Stimulated activated CD8-positive, alpha-beta memory T cell treated with anti-CD3 and anti-CD28 coated beads, Interleukin-7, amount 100 ng/mL, for 4 hours (primary cell): Measurements from ENCODE around the gene RGL1.
"Not testable (repeated sequence)": the region's sequence is repeated elsewhere in the genome, so short reads cannot be mapped to it uniquely, and the experiment has no call there.

Experiments
- DNase-seq, 2 donors: peaks; one replicate each; pipeline ENCODE4 v3.0.0-alpha.2; 2020; ENCODE audit warnings: low read depth in 2 of 2

RGL1 gene

GRCh38 chr1:183804916-183805841, at the start of gene RGL1:
Gene RGL1 (plus strand): TSS chr1:183805120. CDS start chr1:183805298, 178 bp downstream.
- DNase-seq = no peak

DNA sequence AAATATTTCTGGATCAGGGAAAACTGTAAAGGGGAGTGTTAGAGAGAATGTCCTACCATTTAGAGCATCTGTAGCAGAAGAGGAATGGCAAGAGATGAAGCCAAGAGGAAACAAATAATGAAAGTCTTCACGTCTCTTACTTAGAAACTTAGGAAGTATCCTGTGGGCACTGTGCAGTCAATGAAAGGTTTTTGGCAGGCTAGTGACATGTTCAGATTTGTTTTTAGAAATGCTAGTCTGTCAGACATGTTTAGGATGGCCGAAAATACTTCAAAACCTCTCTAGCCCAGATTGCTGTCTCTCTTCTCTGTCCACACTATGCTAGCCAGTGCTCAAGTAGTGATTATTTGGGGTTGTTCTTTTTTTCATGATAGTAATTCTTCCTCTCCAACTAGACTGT, 48.6 kb upstream of the RGL1 start:
- no peak for DNase-seq

GRCh38 chr1:183757061-183757460, 47.9 kb upstream of the RGL1 start:
- DNase-seq = no peak

DNA sequence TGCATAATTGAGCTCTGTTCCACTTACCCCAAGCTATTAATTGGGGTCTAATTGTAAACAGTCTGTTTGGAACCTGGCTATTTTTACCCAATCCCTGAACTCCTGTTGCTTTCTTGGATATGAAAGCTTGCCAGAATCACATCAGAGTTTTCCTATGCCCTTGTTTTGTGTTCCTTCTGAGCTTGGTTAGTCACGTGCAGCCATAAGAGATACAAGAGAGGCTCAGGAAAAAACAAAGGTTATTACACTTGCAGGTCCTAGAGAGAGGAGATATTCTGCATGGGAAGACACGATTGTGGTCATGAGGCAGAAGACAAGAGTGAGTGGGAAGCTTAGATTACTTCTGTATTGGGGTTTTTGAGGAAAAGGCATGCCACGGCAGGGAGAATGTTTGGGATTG, 46.0 kb upstream of the RGL1 start:
- no peak for DNase-seq

GRCh38 chr1:183760661-183761060, 44.3 kb upstream of the RGL1 start:
- no peak for DNase-seq

GRCh38 chr1:183761871-183762270, 43.0 kb upstream of the RGL1 start:
- no peak for DNase-seq

DNA sequence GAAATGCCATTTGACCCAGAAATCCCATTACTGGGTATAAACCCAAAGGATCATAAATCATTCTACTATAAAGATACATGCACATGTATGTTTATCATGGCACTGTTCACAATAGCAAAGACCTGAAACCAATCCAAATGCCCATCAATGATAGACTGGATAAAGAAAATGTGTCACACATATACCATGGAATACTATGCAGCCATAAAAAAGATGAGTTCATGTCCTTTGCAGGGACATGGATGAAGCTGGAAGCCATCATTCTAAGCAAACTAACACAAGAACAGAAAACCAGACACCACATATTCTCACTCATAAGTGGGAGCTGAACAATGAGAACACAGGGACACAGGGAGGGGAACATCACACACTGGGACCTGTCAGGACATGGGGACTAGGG, 42.1 kb upstream of the RGL1 start:
- not testable (repeated sequence) for DNase-seq

DNA sequence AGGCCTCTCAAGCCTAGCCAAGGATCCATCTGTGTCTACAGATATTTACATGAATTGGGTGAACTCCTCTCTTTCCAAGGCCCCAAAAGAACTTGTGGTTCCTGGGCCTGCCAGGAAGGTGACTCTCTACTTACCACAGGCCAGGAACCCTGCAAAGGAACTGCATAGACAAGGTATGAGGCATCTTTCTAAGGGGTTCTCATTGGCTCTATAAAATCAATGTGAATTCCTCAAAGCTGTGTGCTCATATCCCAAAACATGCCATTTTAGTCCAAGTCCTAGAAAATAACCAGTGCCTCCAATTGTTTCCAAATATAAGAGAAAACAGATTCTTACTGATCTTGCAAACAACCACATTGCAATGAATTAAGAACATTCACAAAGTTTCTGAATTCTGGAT, 39.9 kb upstream of the RGL1 start:
- no peak for DNase-seq

DNA sequence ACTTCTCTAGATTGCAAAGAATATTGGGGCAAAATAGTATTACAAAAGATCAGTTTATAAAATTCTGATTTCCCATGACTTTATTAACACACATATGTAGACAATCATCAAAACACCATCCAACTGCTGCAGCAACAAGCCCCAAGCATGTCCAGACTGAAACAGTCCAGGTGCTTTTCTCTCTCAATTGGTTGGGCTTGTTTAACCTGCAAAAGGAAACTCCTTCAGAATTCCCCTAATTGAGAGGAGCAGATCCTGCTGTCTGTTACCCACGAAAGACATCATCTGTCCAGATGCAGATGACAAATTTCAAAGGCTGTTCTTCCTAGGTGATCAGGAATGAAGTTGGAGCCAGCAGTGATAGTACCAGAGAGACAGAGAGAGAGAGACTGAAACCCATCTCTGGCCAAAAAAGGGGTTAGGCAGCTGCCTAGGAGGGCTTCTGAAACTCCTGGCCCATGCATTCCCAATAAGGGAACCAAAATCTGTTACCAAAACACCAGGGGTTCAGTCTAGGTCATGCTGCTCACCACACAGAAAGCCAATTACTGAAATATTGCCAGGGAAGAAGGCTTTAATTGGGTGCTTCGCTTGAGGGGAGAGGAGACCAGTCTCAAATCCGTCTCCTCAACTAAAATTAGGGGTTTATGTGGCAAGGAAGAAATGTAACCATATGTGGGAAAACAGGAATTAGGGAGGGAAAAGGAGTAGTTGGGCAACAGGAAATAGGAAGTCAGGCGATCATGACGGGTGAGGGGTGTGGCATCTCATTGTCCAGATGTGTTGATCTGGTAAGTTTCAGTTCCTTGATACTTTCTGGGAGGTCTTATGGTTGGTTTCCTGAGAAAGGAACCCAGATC, 34.7 kb upstream of the RGL1 start:
- no peak for DNase-seq

- no peak for DNase-seq
Observed at GRCh38 chr1:183770816-183771128, 34.1 kb upstream of the RGL1 start.

DNA sequence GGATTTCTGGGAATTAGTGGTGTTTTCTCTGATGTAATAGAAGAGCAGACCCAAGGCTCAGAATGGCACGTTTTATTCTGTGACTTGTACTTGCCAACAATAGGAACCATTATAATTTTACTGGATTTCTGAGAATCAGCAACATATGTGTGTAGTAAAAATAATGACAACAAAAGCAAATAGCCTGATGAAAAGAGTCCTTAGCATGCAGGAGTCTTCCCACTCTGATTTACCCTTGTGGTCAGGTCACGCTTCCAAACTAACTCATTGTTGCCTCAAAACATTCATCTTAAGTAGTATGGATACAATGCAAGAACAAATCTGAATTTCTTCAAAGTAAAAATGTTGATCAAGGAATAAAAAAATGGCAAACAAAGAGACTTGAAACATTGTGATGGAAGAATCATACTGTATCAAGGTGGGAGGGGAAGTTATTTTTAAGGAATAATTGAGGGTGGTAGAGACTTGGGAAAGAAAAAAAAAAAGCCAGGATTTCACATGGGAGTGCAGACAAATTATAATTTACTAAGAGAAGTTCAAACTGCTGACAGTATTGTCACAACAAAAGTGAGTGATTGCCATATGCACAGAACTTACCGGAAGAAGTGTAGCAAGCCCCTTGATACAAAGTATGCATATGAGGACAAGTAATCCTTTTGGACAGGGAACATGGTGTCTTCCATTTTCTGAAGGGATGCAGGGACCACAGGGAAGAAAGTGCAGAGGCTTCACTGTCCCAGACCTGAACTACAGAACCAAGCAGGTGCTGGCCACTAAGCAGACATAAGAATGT, 31.2 kb upstream of the RGL1 start:
- no peak for DNase-seq

GRCh38 chr1:183774938-183775337, 30.0 kb upstream of the RGL1 start:
- DNase-seq = no peak

DNA sequence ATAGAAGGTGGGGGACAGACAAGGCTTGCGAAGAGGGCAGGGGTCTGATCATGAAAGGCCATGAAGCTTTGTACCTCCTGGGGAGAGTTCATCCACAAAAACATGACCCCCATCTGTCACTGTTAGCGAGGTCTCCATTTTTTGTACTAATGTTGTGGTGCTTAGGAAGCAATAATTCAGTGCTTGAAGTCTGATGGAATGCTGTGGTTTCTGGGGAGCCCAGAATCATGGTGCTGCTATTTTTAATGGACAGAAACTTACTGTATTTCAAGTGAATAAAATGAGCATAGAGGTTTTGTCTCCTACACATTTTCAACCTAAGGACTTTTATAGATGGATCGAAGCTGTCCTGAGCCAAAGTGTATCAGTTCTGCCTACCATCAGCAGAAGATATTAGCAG, 28.2 kb upstream of the RGL1 start:
- no peak for DNase-seq

- no peak for DNase-seq
Observed at GRCh38 chr1:183777328-183777727, 27.6 kb upstream of the RGL1 start.

- no peak for DNase-seq
Observed at GRCh38 chr1:183778045-183778444, 26.9 kb upstream of the RGL1 start.

GRCh38 chr1:183778568-183779433, 26.1 kb upstream of the RGL1 start:
- no peak for DNase-seq

DNA sequence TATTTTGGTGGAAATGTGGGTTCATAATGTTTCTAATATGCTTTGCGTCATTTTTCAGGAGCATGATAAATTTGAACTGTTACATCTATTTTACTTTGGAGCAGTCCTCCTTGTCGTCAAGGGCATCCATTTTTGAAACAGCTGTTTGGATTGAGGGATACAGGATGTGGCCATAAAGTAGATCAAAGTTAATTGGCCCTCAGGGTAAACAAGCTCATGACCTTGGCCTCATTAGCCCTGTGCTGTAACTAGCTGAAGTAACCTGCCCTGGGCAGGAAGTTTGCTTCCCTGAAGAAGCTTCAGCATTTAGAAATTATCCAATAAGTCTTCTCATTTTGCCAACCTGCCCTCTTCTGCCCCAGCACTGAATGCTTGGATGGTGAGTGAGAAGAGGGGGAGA, 24.8 kb upstream of the RGL1 start:
- DNase-seq = no peak

- no peak for DNase-seq
Observed at GRCh38 chr1:183780757-183781156, 24.2 kb upstream of the RGL1 start.

- no peak for DNase-seq
Observed at GRCh38 chr1:183783342-183783741, 21.6 kb upstream of the RGL1 start.

- DNase-seq = no peak
Observed at GRCh38 chr1:183783767-183784637, 20.9 kb upstream of the RGL1 start.
